NK-92 (cell line): Measurements from ENCODE around the gene MICAL2.

Experiments used
- DNase-seq: peaks from one replicate; lab custom pipeline; 2025; ENCODE audit not compliant: unreplicated experiment; lab: John Stamatoyannopoulos, UW

The MICAL2 gene

GRCh38 chr11:12269446-12270214, 159.2 kb downstream of the MICAL2 start:
- DNase-seq, result no peak

- DNase-seq, result no peak
Observed at GRCh38 chr11:12270215-12270797, 159.9 kb downstream of the MICAL2 start.

GRCh38 chr11:12270817-12271216, 160.4 kb downstream of the MICAL2 start:
- DNase-seq, result no peak

- no peak for DNase-seq
Observed at GRCh38 chr11:12271241-12271640, 160.9 kb downstream of the MICAL2 start.

DNA sequence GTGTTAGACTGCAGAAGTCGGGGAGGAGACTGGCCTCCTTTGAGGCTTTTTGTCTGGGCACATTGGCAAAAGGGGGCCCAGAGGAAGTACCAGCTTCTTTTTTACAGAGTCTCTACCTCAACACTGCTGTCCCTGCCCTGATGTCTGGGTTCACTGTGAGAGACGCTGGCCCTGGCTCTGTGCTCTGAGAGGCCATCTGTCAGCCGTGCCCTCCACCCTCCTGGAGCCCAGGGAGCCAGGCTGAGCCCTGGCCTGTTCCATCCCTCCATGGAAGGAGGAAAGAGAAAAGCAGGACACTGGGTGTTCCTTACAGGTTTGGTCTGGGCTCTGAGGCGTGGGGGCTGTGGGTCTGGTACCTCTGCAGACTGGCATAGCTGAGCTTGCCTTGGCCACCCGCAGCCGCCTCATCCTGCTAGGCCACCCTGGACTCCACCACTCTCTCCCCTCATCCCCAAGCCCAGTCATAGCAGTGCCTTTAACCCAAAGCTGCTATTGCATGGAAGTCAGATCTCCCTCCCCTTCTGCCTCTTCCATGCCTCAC, 161.5 kb downstream of the MICAL2 start:
- no peak for DNase-seq

- no peak for DNase-seq
Observed at GRCh38 chr11:12272821-12273617, 162.6 kb downstream of the MICAL2 start.

- no peak for DNase-seq
Observed at GRCh38 chr11:12273618-12273995, 163.2 kb downstream of the MICAL2 start.

- no peak for DNase-seq
Observed at GRCh38 chr11:12274056-12274455, 163.7 kb downstream of the MICAL2 start.

- no peak for DNase-seq
Observed at GRCh38 chr11:12274558-12275197, 164.3 kb downstream of the MICAL2 start.

DNA sequence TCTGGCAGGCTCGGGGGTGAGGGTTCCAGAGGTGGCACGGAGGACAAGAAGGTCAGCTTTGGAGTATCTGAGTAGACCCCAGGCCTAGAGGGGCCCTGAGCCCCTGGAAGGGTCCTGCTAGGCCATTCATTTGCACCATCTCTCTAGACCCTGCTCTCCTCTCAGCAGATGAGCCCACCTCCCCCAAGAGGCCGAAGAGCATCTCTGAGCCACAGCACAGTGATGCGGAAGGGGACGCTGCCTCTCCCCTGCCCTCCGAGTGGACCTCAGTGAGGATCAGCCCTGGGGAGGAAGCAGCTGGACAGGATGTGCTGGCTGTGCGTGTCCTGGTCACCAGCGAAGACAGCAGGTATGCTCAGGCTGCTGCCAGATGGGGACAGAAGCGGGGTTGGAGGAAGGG, 165.4 kb downstream of the MICAL2 start:
- DNase-seq, result no peak

DNA sequence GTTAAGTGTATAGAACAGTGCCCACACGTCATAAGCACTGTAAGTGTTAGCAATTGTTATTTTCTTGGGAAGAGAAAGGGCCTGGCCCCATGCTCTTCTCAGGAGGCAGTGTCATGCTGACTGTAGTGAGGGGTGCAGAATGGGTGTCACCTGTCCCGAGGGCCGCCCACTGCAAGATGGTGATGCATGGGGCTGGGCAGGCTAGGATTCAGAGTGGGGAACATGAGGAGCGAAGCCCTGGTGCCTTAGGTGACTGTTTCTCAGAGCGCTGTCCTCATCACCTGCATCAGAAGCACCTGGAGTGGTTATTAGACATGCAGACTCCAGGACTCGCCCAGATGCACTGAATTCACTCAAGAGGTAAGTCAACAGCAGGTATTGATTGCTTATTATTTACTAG, 166.0 kb downstream of the MICAL2 start:
- DNase-seq, result no peak

DNA sequence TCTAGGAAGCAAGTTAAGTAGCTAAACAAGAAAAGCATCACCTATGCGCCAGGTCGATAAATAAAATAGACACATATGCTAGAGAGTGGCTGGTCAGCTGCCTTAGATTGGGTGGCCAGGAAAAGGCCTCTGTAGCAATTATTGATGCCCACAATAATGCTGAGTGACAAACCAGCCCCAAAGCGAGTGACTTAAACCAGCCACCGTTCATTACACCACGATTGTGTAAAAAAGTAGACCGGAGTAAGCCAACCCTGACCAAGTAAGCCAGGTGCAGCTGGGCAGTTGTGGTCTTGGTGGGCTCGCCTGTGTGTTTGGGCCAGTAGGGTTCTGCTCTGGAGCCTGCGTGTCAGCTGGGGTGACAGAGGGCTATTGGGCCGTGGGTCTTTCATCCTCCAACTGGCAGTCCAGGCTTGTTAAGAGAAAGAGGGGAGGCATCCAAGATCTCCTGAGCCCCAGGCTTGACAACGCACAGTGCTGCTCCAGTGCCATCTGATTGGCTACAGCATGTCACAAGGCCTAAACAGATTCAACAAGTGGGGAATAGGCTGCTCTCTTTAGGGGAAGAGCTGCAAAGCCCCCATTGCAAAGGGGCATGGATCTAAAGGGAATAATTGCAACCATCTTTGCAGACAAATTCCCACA, 166.6 kb downstream of the MICAL2 start:
- no peak for DNase-seq

DNA sequence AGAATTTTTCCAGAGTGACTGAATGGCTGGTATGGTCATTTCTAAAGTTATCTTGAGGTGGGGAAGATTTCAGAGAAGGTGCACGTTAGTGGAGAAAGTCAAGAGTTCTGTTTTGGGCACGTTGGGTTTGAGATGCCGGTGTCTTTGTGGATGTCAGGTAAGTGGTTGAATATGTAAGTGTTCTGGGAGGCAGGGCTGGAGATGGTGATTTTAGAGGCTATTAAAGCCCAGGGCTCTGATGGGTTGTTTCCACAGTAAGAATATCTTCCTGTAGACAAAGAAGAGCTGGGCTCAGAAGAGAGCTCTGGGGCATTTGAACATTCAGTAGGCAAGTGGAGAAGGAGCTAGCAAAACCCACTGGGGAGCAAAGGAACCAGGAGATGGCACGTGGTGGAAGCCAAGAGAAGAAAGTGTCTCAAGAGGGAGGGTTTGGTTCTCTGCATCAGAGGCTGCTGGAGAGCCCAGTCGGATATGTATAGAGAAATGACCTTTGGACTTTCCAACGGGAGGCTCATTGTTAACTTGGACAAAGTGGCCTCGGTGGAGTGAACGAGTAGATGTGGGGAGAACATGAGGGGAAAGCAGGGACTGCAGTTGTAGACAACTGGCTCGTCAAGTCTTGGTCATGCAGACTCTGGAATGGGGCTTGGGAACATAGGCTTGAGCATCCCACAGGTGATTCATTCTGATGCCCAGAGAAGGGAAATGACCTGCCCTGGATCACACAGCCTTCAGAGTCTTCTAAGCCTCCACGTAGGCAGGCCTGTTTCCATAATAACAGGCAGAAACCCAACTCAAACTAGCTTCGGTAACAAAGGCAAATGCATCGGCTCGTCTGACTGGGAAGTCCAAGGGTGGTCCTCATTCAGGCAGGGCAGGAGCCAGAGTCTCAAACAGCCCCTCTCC, 168.6 kb downstream of the MICAL2 start:
- no peak for DNase-seq

DNA sequence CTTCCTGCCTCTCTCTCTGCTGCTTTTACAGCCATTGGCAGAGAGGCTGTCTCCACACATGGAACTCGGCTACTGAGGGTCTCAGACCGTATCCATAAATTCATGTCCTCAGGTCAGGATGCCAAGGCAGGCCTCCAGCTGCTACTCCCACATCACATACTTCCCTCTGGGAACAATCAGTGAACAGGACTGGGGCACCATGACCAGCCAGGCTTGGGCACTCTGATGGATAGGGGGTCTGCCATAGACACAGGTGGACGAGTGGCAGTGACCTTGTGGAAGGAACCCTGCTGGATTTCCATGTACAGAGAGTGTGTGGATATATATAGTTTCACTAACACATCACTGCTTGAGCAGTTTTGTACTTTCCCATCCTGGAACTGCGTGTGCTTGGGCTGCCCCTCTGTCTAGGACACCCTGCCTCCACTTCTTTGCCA, 169.3 kb downstream of the MICAL2 start:
- no peak for DNase-seq

DNA sequence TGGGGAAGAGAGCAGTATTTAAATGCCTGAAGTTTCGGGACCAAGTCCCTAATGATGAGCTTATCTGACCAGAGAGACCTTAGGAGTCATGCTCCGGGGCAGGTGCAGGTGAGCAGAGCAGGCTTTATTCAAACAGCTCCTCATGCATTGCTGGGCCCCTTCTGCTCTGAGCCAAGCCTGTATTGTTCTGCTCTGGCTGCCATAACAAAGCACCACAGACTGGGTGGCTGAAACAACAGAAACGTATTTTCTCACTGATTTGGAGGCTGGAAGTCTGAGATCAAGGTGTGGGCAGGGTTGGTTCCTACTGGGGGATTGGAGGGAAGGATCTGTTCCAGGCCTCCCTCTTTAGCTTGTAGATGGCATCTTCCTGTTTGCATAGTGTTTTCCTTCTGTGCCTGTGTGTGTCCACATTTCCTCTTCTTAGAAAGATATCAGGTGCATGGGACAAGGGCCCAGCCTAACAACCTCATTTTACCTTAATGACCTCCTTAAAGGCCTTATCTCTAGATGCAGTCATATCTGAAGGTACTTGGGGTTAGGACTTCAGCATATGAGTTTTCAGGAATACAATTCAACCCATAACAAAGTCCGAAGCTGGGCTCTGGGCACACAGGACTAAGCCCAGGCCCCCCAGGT, 169.9 kb downstream of the MICAL2 start:
- no peak for DNase-seq

GRCh38 chr11:12280838-12281565, 170.6 kb downstream of the MICAL2 start:
- no peak for DNase-seq

- no peak for DNase-seq
Observed at GRCh38 chr11:12281571-12282478, 171.4 kb downstream of the MICAL2 start.

DNA sequence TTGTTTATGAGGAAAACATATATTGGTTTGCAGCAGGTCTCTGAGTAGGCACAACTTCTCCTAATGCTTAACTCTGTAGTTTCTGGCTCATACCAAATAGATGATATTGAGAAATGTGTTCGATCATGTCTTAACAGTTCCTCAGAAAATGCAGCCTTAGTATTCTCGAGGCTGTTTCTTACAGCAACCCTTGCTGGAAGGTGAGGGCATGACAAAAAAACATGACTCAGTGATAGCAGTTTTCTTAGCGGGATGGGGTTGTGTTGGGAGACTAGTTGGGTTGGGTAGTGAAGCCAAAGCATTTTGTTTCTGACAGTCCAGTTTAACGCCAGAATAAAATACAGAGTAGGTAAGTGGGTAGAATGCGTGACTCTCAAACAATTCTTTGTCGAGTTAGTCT, 172.3 kb downstream of the MICAL2 start:
- no peak for DNase-seq
